Neuronal stem cell (in vitro differentiated cells): ENCODE data around the gene KIAA0319L.

Experiments used
- DNase-seq: peaks from one replicate; pipeline ENCODE4 v3.0.0-alpha.2; 2013; ENCODE audit warnings: low spot score
- H2AFZ ChIP-seq: one replicate; pipeline ENCODE4 v1.6.1; 2013; ENCODE audit warnings: mild to moderate bottlenecking, low read length, inconsistent platforms
- H2AK5ac ChIP-seq: 2 replicates; pipeline ENCODE4 v1.6.1; 2013; ENCODE audit warnings: low read depth, mild to moderate bottlenecking, inconsistent platforms, low read length, moderate library complexity, mixed read lengths
- H2BK120ac ChIP-seq: 2 replicates; pipeline ENCODE4 v1.6.1; 2013; ENCODE audit warnings: low read depth, mild to moderate bottlenecking, inconsistent platforms, low read length, moderate library complexity, mixed read lengths
- H2BK12ac ChIP-seq: one replicate; pipeline ENCODE4 v1.6.1; 2013; ENCODE audit warnings: low read length, inconsistent platforms
- H2BK15ac ChIP-seq: 2 replicates; pipeline ENCODE4 v1.6.1; 2013; ENCODE audit warnings: mild to moderate bottlenecking, low read length, inconsistent platforms, mixed read lengths
- H2BK5ac ChIP-seq: one replicate; pipeline ENCODE4 v1.6.1; 2013; ENCODE audit warnings: inconsistent platforms, mild to moderate bottlenecking, low read length, moderate library complexity
- H3K14ac ChIP-seq: one replicate; pipeline ENCODE4 v1.6.1; 2013; ENCODE audit warnings: low read length, inconsistent platforms
- H3K18ac ChIP-seq: 2 replicates; pipeline ENCODE4 v1.6.1; 2013; ENCODE audit warnings: low read length, inconsistent platforms
- H3K23ac ChIP-seq: 2 replicates; pipeline ENCODE4 v1.6.1; 2013; ENCODE audit warnings: low read depth, mild to moderate bottlenecking, mixed read lengths, low read length, inconsistent platforms; ENCODE audit not compliant: poor library complexity
- H3K27ac ChIP-seq: replicated peaks from 3 replicates; pipeline ENCODE4 v1.5.1; 2013; ENCODE audit warnings: low read length, inconsistent platforms
- H3K27me3 ChIP-seq, 3 experiments: 2 replicates each; pipeline ENCODE4 v1.6.1; 2013; ENCODE audit warnings: low read length in 3 of 3, mild to moderate bottlenecking in 2 of 3, inconsistent platforms in 1 of 3, low read depth in 1 of 3, mixed read lengths in 1 of 3, moderate library complexity in 1 of 3; ENCODE audit not compliant: control insufficient read depth in 3 of 3, insufficient read depth in 3 of 3
- H3K36me3 ChIP-seq, 2 donors: replicated peaks in 1 of 2; 2 replicates each; pipeline ENCODE4 v1.6.1; 2013; ENCODE audit warnings: low read length in 2 of 2; ENCODE audit not compliant: control insufficient read depth in 2 of 2, insufficient read depth in 2 of 2
- H3K4ac ChIP-seq: 2 replicates; pipeline ENCODE4 v1.6.1; 2013; ENCODE audit warnings: inconsistent platforms, mild to moderate bottlenecking, low read length, moderate library complexity
- H3K4me1 ChIP-seq, 2 donors: 1 replicate in 1 of 2; 2 replicates in 1 of 2; pipeline ENCODE4 v1.6.1; 2013; ENCODE audit warnings: low read length in 2 of 2, low read depth in 1 of 2; ENCODE audit not compliant: control insufficient read depth in 2 of 2, insufficient read depth in 1 of 2
- H3K4me2 ChIP-seq: one replicate; pipeline ENCODE4 v1.6.1; 2013; ENCODE audit warnings: mild to moderate bottlenecking, low read length, inconsistent platforms; ENCODE audit not compliant: insufficient read depth, poor library complexity, severe bottlenecking
- H3K4me3 ChIP-seq, 2 donors: 2 replicates each; pipeline ENCODE4 v1.5.1; 2013; ENCODE audit warnings: low read length in 2 of 2, mild to moderate bottlenecking in 2 of 2, inconsistent platforms in 1 of 2, moderate library complexity in 1 of 2
- H3K79me1 ChIP-seq: one replicate; pipeline ENCODE4 v1.6.1; 2013; ENCODE audit warnings: low read depth, mild to moderate bottlenecking, inconsistent platforms, low read length, moderate library complexity
- H3K9ac ChIP-seq: one replicate; pipeline ENCODE4 v1.6.1; 2013; ENCODE audit warnings: mild to moderate bottlenecking, low read depth, low read length, inconsistent platforms; ENCODE audit not compliant: poor library complexity
- H3K9me3 ChIP-seq, 2 donors: replicated peaks in 1 of 2; 2 replicates each; pipeline versions ENCODE3 to v1.6.1; 2013; ENCODE audit warnings: low read length in 2 of 2, mild to moderate bottlenecking in 2 of 2, inconsistent platforms in 1 of 2, low read depth in 1 of 2, mixed read lengths in 1 of 2, moderate library complexity in 1 of 2; ENCODE audit not compliant: control insufficient read depth in 2 of 2, insufficient read depth in 1 of 2
- H4K8ac ChIP-seq: one replicate; pipeline ENCODE4 v1.6.1; 2013; ENCODE audit warnings: low read depth, mild to moderate bottlenecking, inconsistent platforms, low read length, moderate library complexity
- H4K91ac ChIP-seq: one replicate; pipeline ENCODE4 v1.6.1; 2013; ENCODE audit warnings: low read length, low read depth, mild to moderate bottlenecking, inconsistent platforms; ENCODE audit not compliant: poor library complexity
- WGBS, 2 donors: extraction: QIAGEN DNeasy Blood & Tissue Kit; methylation state at CpG; one replicate each; pipeline ENCODE4 v1.1.7; 2013; ENCODE audit warnings: missing lambda C conversion rate in 2 of 2, mixed read lengths in 1 of 2; ENCODE audit not compliant: insufficient read length in 2 of 2, insufficient replicate concordance in 1 of 2; ENCODE audit errors: extremely low coverage in 2 of 2; 5-methylcytosine and 5-hydroxymethylcytosine counted together

Gene KIAA0319L

GRCh38 chr1:35488336-35488735, 68.9 kb downstream of the KIAA0319L start:
- peaks cover 0 to 1% of the 10 kb centered on the region in 2 donors for H3K36me3 ChIP-seq

GRCh38 chr1:35486858-35487408, 70.3 kb downstream of the KIAA0319L start:
- no peak overlapping the region for H2AFZ ChIP-seq
- H3K27ac ChIP-seq, result no peak overlapping the region
- H3K27me3 ChIP-seq, result no peaks in the 10 kb centered on the region
- H3K4ac ChIP-seq, result no peak overlapping the region
- H2AK5ac ChIP-seq, result no peak overlapping the region
- no peak for DNase-seq
- H4K91ac ChIP-seq, result no peak overlapping the region
- no peak overlapping the region for H3K18ac ChIP-seq
- no peaks in the 10 kb centered on the region for H3K79me1 ChIP-seq
- peaks cover 0 to 9% of the 10 kb centered on the region in 2 donors for H3K9me3 ChIP-seq
- H2BK15ac ChIP-seq, result no peak overlapping the region
- H3K23ac ChIP-seq, result no peak overlapping the region
- no peak overlapping the region for H3K9ac ChIP-seq
- H2BK5ac ChIP-seq, result no peak overlapping the region
- no peak overlapping the region for H2BK12ac ChIP-seq
- H3K4me1 ChIP-seq, result no peaks in the 10 kb centered on the region
- no peak overlapping the region for H4K8ac ChIP-seq
- H3K14ac ChIP-seq, result no peak overlapping the region
- H3K4me2 ChIP-seq, result no peak overlapping the region
- H3K4me3 ChIP-seq, result no peak overlapping the region
- no peaks in the 10 kb centered on the region for H3K36me3 ChIP-seq
- H2BK120ac ChIP-seq, result no peak overlapping the region
- WGBS, 2 donors, result no CpG with 5 or more reads among the region's 3 CpGs

More at GRCh38 chr1:35488336-35488735, 68.9 kb downstream of the KIAA0319L start:
- H3K4ac ChIP-seq, result no peak overlapping the region
- H3K18ac ChIP-seq, result no peak overlapping the region
- no peak overlapping the region for H2BK15ac ChIP-seq
- H4K8ac ChIP-seq, result no peak overlapping the region
- H2AFZ ChIP-seq, result no peak overlapping the region
- H2BK12ac ChIP-seq, result no peak overlapping the region
- no peak overlapping the region for H2BK5ac ChIP-seq
- no peak overlapping the region for H2AK5ac ChIP-seq
- DNase-seq, result no peak
- no peak overlapping the region for H3K14ac ChIP-seq
- no peaks in the 10 kb centered on the region for H3K4me1 ChIP-seq
- no peak overlapping the region for H4K91ac ChIP-seq
- no peak overlapping the region for H3K4me3 ChIP-seq
- WGBS, 2 donors, result no CpG with 5 or more reads among the region's 2 CpGs
- H3K9ac ChIP-seq, result no peak overlapping the region
- peaks cover 0 to 13% of the 10 kb centered on the region in 2 donors for H3K9me3 ChIP-seq
- H3K79me1 ChIP-seq, result no peaks in the 10 kb centered on the region
- no peak overlapping the region for H3K27ac ChIP-seq
- no peak overlapping the region for H3K4me2 ChIP-seq
- H3K23ac ChIP-seq, result no peak overlapping the region
- no peaks in the 10 kb centered on the region for H3K27me3 ChIP-seq
- H2BK120ac ChIP-seq, result no peak overlapping the region

GRCh38 chr1:35481229-35481628, 76.0 kb downstream of the KIAA0319L start:
- Histone ChIP-seq H3K9ac (no peak overlapping the region), H3K23ac (no peak overlapping the region), H2BK15ac (no peak overlapping the region), H3K36me3 (peaks cover 0 to 25% of the 10 kb centered on the region in 2 donors), H3K4ac (no peak overlapping the region), H3K27me3 (no peaks in the 10 kb centered on the region), H3K27ac (no peak overlapping the region), H2BK120ac (no peak overlapping the region), H4K91ac (no peak overlapping the region), H2AK5ac (no peak overlapping the region), H3K18ac (no peak overlapping the region), H2BK5ac (no peak overlapping the region), H3K79me1 (no peaks in the 10 kb centered on the region), H3K4me1 (no peaks in the 10 kb centered on the region), H3K4me3 (no peak overlapping the region), H3K9me3 (peaks cover 0 to 5% of the 10 kb centered on the region in 2 donors), H4K8ac (no peak overlapping the region), H2BK12ac (no peak overlapping the region), H3K4me2 (no peak overlapping the region), H3K14ac (no peak overlapping the region), H2AFZ (no peak overlapping the region)
- no CpG with 5 or more reads among the region's 2 CpGs for WGBS, 2 donors
- DNase-seq, result no peak

- no CpG with 5 or more reads among the region's 2 CpGs for WGBS, 2 donors
- Histone ChIP-seq H2BK12ac (no peak overlapping the region), H2BK15ac (no peak overlapping the region), H3K23ac (no peak overlapping the region), H3K4ac (no peak overlapping the region), H2AK5ac (no peak overlapping the region), H3K4me1 (no peaks in the 10 kb centered on the region), H3K4me2 (no peak overlapping the region), H3K27ac (no peak overlapping the region), H3K79me1 (no peaks in the 10 kb centered on the region), H2AFZ (no peak overlapping the region), H2BK5ac (no peak overlapping the region), H3K4me3 (no peak overlapping the region), H3K27me3 (no peaks in the 10 kb centered on the region), H3K36me3 (peaks cover 0 to 55% of the 10 kb centered on the region in 2 donors), H3K14ac (no peak overlapping the region), H4K8ac (no peak overlapping the region), H3K9ac (no peak overlapping the region), H3K9me3 (peaks cover 0 to 5% of the 10 kb centered on the region in 2 donors), H2BK120ac (no peak overlapping the region), H3K18ac (no peak overlapping the region), H4K91ac (no peak overlapping the region)
- no peak for DNase-seq
Observed at GRCh38 chr1:35477870-35478269, 79.3 kb downstream of the KIAA0319L start.
